ENCODE data around the gene TBCCD1. TPM values are rescaled to one million over a fixed set of nuclear protein-coding genes. Genes with fewer than 3 reads are reported as not detected.

The TBCCD1 gene
- total and polyA plus RNA-seq, 9 donors, result 6.9 to 12.4 (median 10.6) TPM

DNA sequence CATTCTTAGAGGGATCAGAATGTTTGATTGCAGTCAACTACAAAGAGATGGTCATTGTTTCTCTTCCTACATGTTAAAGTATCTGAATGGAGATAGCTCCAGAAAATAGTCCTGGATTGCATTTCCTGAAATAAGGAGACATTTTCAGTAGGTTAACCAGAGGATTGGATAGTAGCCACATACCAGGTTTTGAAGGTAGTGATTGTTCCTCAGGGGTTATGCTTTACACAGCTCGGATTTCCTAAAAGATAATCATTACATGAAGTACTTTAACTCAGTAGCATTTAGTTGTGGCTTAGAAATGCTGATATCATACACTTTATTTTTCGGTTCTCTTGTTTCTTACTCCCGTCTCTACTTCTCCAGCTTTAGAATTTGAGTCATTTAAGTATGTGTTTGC, 13.6 kb upstream of the TBCCD1 start:
- 90 to 94% (median 92%) methylated on average over 3 of the region's 3 CpGs for WGBS, 3 donors
- no peaks in the 10 kb centered on the region for H3K36me3 ChIP-seq
- H3K9me3 ChIP-seq, result no peaks in the 10 kb centered on the region
- no peak overlapping the region for H3K27ac ChIP-seq
- no peaks in the 10 kb centered on the region for H3K27me3 ChIP-seq
- intact Hi-C loops (cut with DNase I), result no loop called here
- H3K4me3 ChIP-seq, result no peak overlapping the region
- DNase-seq, result no peak
- H3K4me1 ChIP-seq (ENCODE audit: insufficient read depth), result no peaks in the 10 kb centered on the region
- TF ChIP-seq EP300 (IDR thresholded peaks at IDR 0.05) (no peak), POLR2A (IDR thresholded peaks at IDR 0.05) (no peak)
- TF ChIP-seq, protein P1, sequence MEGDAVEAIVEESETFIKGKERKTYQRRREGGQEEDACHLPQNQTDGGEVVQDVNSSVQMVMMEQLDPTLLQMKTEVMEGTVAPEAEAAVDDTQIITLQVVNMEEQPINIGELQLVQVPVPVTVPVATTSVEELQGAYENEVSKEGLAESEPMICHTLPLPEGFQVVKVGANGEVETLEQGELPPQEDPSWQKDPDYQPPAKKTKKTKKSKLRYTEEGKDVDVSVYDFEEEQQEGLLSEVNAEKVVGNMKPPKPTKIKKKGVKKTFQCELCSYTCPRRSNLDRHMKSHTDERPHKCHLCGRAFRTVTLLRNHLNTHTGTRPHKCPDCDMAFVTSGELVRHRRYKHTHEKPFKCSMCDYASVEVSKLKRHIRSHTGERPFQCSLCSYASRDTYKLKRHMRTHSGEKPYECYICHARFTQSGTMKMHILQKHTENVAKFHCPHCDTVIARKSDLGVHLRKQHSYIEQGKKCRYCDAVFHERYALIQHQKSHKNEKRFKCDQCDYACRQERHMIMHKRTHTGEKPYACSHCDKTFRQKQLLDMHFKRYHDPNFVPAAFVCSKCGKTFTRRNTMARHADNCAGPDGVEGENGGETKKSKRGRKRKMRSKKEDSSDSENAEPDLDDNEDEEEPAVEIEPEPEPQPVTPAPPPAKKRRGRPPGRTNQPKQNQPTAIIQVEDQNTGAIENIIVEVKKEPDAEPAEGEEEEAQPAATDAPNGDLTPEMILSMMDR (IDR thresholded peaks at IDR 0.05), result no peak

DNA sequence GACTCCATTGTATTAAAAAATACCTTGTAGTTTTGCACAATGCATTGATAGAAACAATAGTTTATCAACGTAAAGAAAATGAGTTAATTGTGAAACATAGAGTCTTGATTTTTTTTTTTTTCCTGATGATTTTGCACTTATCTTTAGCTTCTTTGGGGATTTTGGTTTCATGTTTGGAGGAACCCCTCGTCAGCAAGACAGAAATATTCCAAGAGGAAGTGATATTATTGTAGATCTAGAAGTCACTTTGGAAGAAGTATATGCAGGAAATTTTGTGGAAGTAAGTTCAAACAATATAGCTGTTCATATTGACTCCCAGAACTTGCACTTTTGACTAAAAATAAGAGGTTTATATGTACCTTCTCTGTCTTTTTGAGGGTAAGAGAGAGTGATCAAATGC, 10.4 kb upstream of the TBCCD1 start:
- no peak overlapping the region for H3K27ac ChIP-seq
- H3K9me3 ChIP-seq, result no peaks in the 10 kb centered on the region
- DNase-seq, result no peak
- 69 to 75% (median 73%) methylated on average over 2 of the region's 2 CpGs for WGBS, 3 donors
- no peak overlapping the region for H3K4me3 ChIP-seq
- H3K36me3 ChIP-seq, result no peaks in the 10 kb centered on the region
- H3K27me3 ChIP-seq, result no peaks in the 10 kb centered on the region
- H3K4me1 ChIP-seq (ENCODE audit: insufficient read depth), result no peaks in the 10 kb centered on the region
- intact Hi-C loops (cut with DNase I), result loop anchor here in 1 of 4 donors (10.0 kb wide), 1 partner anchor 473 kb away; the partner anchor contains the start of gene ETV5
- TF ChIP-seq, protein P1 (IDR thresholded peaks at IDR 0.05), result no peak
- TF ChIP-seq POLR2A (IDR thresholded peaks at IDR 0.05) (no peak), EP300 (IDR thresholded peaks at IDR 0.05) (no peak)

DNA sequence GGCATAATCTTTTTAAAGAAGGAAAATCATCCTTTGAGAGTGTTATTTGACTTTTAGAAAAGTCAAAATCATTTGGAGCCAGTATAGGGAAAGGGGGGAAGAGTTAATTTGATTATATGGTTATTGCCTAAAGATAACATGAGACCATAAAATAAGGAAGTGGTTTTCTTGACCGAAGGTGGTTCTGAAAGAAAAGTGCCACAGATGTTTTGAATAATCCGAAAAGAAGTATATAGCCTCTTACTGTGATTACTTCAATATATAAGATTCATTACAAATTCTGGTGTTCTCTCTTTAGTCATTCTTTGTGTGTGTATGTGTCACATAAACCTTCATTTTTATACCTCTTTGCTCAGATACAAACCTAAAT, 4.5 kb upstream of the TBCCD1 start:
- WGBS, 3 donors, result 72 to 74% (median 72%) methylated on average over 2 of the region's 2 CpGs
- intact Hi-C loops (cut with DNase I), result loop anchor here in 1 of 4 donors (10.0 kb wide), 1 partner anchor 467 kb away; the partner anchor contains the start of gene ETV5
- Histone ChIP-seq H3K36me3 (no peaks in the 10 kb centered on the region), H3K4me3 (peak overlapping the region; percentile 90), H3K4me1 (ENCODE audit: insufficient read depth) (peaks cover 4% of the 10 kb centered on the region), H3K9me3 (no peaks in the 10 kb centered on the region), H3K27me3 (no peaks in the 10 kb centered on the region), H3K27ac (no peak overlapping the region)
- TF ChIP-seq POLR2A (IDR thresholded peaks at IDR 0.05) (no peak), EP300 (IDR thresholded peaks at IDR 0.05) (no peak)
- TF ChIP-seq, protein P1 (IDR thresholded peaks at IDR 0.05), result no peak
- no peak for DNase-seq

DNA sequence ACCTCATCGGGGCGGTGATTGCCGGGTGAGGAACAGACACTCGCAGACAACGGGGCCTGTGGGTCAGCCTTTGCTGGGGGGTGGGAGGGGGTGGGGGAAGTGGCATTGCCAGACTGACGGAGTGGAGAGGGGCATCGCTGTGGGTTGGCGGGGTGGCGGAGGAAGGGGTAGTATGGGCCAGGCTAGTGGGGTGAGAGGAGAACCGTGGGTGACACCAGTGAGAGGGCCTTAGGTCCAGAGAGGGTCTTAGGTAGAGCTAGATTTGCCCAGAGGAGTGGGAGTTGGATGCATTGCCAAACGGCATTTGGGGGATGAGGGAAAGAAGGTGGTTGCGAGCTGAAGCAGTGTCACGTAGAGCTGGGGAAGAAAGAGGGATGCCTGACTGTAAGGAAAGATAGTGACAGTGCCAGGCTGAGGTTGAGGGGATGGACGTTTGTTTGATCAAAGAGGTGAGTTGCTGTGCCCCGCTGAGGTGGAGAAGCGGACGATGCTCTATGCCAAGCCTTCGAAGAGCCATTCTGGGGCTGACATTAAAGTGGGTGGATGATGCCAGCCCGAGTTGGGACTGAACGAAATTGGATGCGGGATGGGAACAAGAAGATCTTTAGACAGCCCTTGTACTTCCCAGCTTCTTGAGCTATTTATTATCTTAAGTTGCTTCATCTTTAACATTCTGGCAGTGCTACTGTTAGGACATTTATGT, 4.0 kb upstream of the TBCCD1 start:
- Histone ChIP-seq H3K4me1 (ENCODE audit: insufficient read depth) (peaks cover 6% of the 10 kb centered on the region), H3K27ac (peak overlapping the region; percentile 71 to 85), H3K36me3 (no peaks in the 10 kb centered on the region), H3K4me3 (peak overlapping the region; percentile 90), H3K27me3 (no peaks in the 10 kb centered on the region), H3K9me3 (no peaks in the 10 kb centered on the region)
- intact Hi-C loops (cut with DNase I), result loop anchor here in 1 of 4 donors (10.0 kb wide), 1 partner anchor 466 kb away; the partner anchor contains the start of gene ETV5
- TF ChIP-seq, protein P1 (IDR thresholded peaks at IDR 0.05), result no peak
- no peak for TF ChIP-seq EP300 (IDR thresholded peaks at IDR 0.05)
- no peak for TF ChIP-seq POLR2A (IDR thresholded peaks at IDR 0.05)
- WGBS, 3 donors, result 6 to 9% (median 7%) methylated on average over 21 of the region's 21 CpGs
- no peak for DNase-seq

Measured in ovary (tissue), 9 donors.